H1 (cell line): Measurements from ENCODE around the gene RRP12.

Experiments
- BCL11A ChIP-seq, 2 experiments: IDR thresholded peaks; one replicate each; pipeline ENCODE4 v1.6.1; 2011; ENCODE audit warnings: low read depth in 2 of 2, low read length in 2 of 2, mild to moderate bottlenecking in 2 of 2
- CTCF ChIP-seq, 3 experiments: IDR thresholded peaks; 1 replicate in 2 of 3; 2 replicates in 1 of 3; pipeline versions ENCODE4 v1.5.1 to v1.6.1; 2011; ENCODE audit warnings: low read length in 3 of 3, mild to moderate bottlenecking in 3 of 3, inconsistent platforms in 2 of 3, low read depth in 1 of 3, moderate library complexity in 1 of 3; ENCODE audit not compliant: insufficient read depth in 1 of 3; ENCODE audit errors: control extremely low read depth in 1 of 3
- EZH2 ChIP-seq: fragments of 200-600 bp; sonication (generic); IDR thresholded peaks from 2 replicates; pipeline ENCODE4 v1.7.1; 2012; ENCODE audit warnings: low read depth, mild to moderate bottlenecking, moderate library complexity, low read length, inconsistent platforms; ENCODE audit not compliant: severe bottlenecking
- POLR2A ChIP-seq, 2 experiments: IDR thresholded peaks; 1 replicate in 1 of 2; 2 replicates in 1 of 2; pipeline ENCODE4 v1.6.1; 2011; ENCODE audit warnings: low read depth in 2 of 2, low read length in 2 of 2, mild to moderate bottlenecking in 2 of 2; ENCODE audit errors: control extremely low read depth in 1 of 2
- TAF1 ChIP-seq: IDR thresholded peaks from 2 replicates; pipeline ENCODE4 v1.6.1; 2011; ENCODE audit warnings: mild to moderate bottlenecking, low read depth, low read length
- YY1 ChIP-seq: IDR thresholded peaks from 2 replicates; pipeline ENCODE4 v1.6.1; 2011; ENCODE audit warnings: low read depth, mild to moderate bottlenecking, low read length

GRCh38 chr10:97367126-97367649, 34.0 kb downstream of the RRP12 start:
- no peak for TF ChIP-seq YY1
- TF ChIP-seq CTCF (IDR thresholded peaks at IDR 0.05; ENCODE audit: control extremely low read depth in 1 of 3, insufficient read depth in 1 of 3, low read depth in 1 of 3, low read length in 3 of 3): no peak
- no peak for TF ChIP-seq POLR2A (IDR thresholded peaks at IDR 0.05; ENCODE audit: control extremely low read depth in 1 of 2, low read depth in 2 of 2, low read length in 2 of 2)
- no peak for TF ChIP-seq EZH2
- no peak for TF ChIP-seq TAF1
- no peak for TF ChIP-seq BCL11A (IDR thresholded peaks at IDR 0.05; ENCODE audit: low read depth in 2 of 2, low read length in 2 of 2)
